HCT116 (cell line): ENCODE measurements around the gene TJP2. TPM values are rescaled to one million over a fixed set of nuclear protein-coding genes. Genes with fewer than 3 reads are reported as not detected.

Source experiments
- ATAC-seq: fragments of 200-7000 bp; cut with Tn5 transposase; 2 replicates; pipeline ENCODE4 v1.9.1; 2020; ENCODE audit warnings: mild to moderate bottlenecking, moderate library complexity
- BruUV-seq: library from RNA; stranded (reverse); fragments of 400-500 nt; replicated peaks from 2 replicates; lab custom pipeline; 2021; lab: Mats Ljungman, UMichigan
- CTCF ChIA-PET: fragments of 300-600 bp; sonication (Branson Sonifier 250); formaldehyde crosslinking; loops from one replicate; lab custom pipeline; 2021; ENCODE audit warnings: antibody characterized with exemption; lab: Charles Lee
- POLR2A ChIA-PET: fragments of 300-600, 350-600 bp; sonication (Branson Sonifier 250); formaldehyde crosslinking; loops from one replicate; lab custom pipeline; 2021; ENCODE audit warnings: antibody characterized with exemption; lab: Charles Lee
- RAD21 ChIA-PET, 2 experiments: fragments of 300-600 bp; sonication (Branson Sonifier 250); formaldehyde crosslinking; loops; one replicate each; lab custom pipeline; 2023; ENCODE audit warnings: low total read pairs in 2 of 2; ENCODE audit not compliant: uncharacterized antibody in 2 of 2, unreplicated experiment in 2 of 2, low non-redundant PET in 1 of 2; lab: Charles Lee
- DNase-seq: peaks from one replicate; pipeline ENCODE4 v3.0.0-alpha.2; 2010; ENCODE audit warnings: low read depth, low spot score
- H2AFZ ChIP-seq: fragments of 200-600 bp; shearing (Covaris generic), sonication (generic); 2 replicates; pipeline ENCODE4 v1.6.1; 2017; ENCODE audit warnings: low read depth, mixed run types, mixed read lengths, antibody characterized with exemption, low read length; ENCODE audit not compliant: poor library complexity, severe bottlenecking
- H3K27ac ChIP-seq: 2 replicates; pipeline ENCODE4 v1.5.1; 2012; ENCODE audit warnings: low read depth, low read length
- H3K27me3 ChIP-seq: fragments of 200-600 bp; sonication (generic); 2 replicates; pipeline ENCODE4 v1.6.1; 2016; ENCODE audit warnings: mixed run types, low read length, mixed read lengths; ENCODE audit not compliant: insufficient read depth
- H3K36me3 ChIP-seq, 2 experiments: fragments of 200-500 bp in 1 of 2; fragments of 200-600 bp in 1 of 2; sonication (Bioruptor generic) in 1 of 2; sonication (generic) in 1 of 2; 2 replicates each; pipeline versions ENCODE4 v1.5.1 to v1.6.1; 2014 to 2016; ENCODE audit warnings: low read length in 2 of 2, inconsistent platforms in 1 of 2, mixed read lengths in 1 of 2, mixed run types in 1 of 2; ENCODE audit not compliant: insufficient read depth in 2 of 2, control insufficient read depth in 1 of 2
- H3K4me1 ChIP-seq, 2 experiments: fragments of 200-600 bp in 1 of 2; sonication (generic) in 1 of 2; 2 replicates each; pipeline versions ENCODE4 v1.5.1 to v1.6.1; 2012 to 2017; ENCODE audit warnings: low read length in 2 of 2, inconsistent platforms in 1 of 2, mild to moderate bottlenecking in 1 of 2, mixed read lengths in 1 of 2, mixed run types in 1 of 2, moderate library complexity in 1 of 2; ENCODE audit not compliant: insufficient read depth in 2 of 2, control insufficient read depth in 1 of 2
- H3K4me2 ChIP-seq: fragments of 200-600 bp; sonication (generic); 2 replicates; pipeline ENCODE4 v1.6.1; 2017; ENCODE audit warnings: mixed run types, low read length, mixed read lengths
- H3K4me3 ChIP-seq, 2 experiments: fragments of 200-600 bp in 1 of 2; sonication (generic) in 1 of 2; replicated peaks in 1 of 2; 2 replicates each; pipeline ENCODE4 v1.5.1; 2011 to 2016; ENCODE audit warnings: low read length in 2 of 2, control low read depth in 1 of 2, low read depth in 1 of 2, mild to moderate bottlenecking in 1 of 2, mixed read lengths in 1 of 2, mixed run types in 1 of 2
- H3K79me2 ChIP-seq: fragments of 200-600 bp; sonication (generic); 2 replicates; pipeline ENCODE4 v1.6.1; 2017; ENCODE audit warnings: mild to moderate bottlenecking, mixed run types, low read length, moderate library complexity, mixed read lengths; ENCODE audit not compliant: insufficient read depth
- H3K9ac ChIP-seq: fragments of 200-600 bp; sonication (generic); 2 replicates; pipeline ENCODE4 v1.6.1; 2016; ENCODE audit warnings: low read length, mixed read lengths
- H3K9me2 ChIP-seq: fragments of 200-600 bp; sonication (generic), shearing (Covaris generic); 2 replicates; pipeline ENCODE4 v1.6.1; 2017; ENCODE audit warnings: mixed run types, mild to moderate bottlenecking, moderate library complexity; ENCODE audit not compliant: insufficient read depth
- H3K9me3 ChIP-seq, 2 experiments: fragments of 200-500 bp in 1 of 2; fragments of 200-600 bp in 1 of 2; sonication (Bioruptor generic) in 1 of 2; sonication (generic) in 1 of 2; 2 replicates each; pipeline ENCODE4 v1.6.1; 2014 to 2017; ENCODE audit warnings: low read length in 2 of 2, mixed read lengths in 2 of 2, inconsistent platforms in 1 of 2, low read depth in 1 of 2, mild to moderate bottlenecking in 1 of 2, mixed run types in 1 of 2, moderate library complexity in 1 of 2; ENCODE audit not compliant: control insufficient read depth in 1 of 2, insufficient read depth in 1 of 2
- H4K20me1 ChIP-seq: fragments of 200-600 bp; sonication (generic), shearing (Covaris generic); 2 replicates; pipeline ENCODE4 v1.6.1; 2017; ENCODE audit warnings: mixed run types, mild to moderate bottlenecking, moderate library complexity; ENCODE audit not compliant: insufficient read depth
- ATF3 ChIP-seq: IDR thresholded peaks from 2 replicates; pipeline ENCODE4 v1.6.1; 2012
- CBX3 ChIP-seq: IDR thresholded peaks from 2 replicates; pipeline ENCODE4 v1.6.1; 2012; ENCODE audit warnings: low read depth
- CEBPB ChIP-seq: IDR thresholded peaks from 2 replicates; pipeline ENCODE4 v1.6.1; 2012; ENCODE audit warnings: low read depth
- CTCF ChIP-seq, 3 experiments: fragments of 200-600 bp in 1 of 3; sonication (generic) in 1 of 3; IDR thresholded peaks in 2 of 3; conservative IDR thresholded peaks in 1 of 3; 2 replicates each; pipeline ENCODE4 v1.5.1; 2012 to 2017; ENCODE audit warnings: low read depth in 2 of 3, low read length in 2 of 3, antibody characterized with exemption in 1 of 3, borderline replicate concordance in 1 of 3, control low read depth in 1 of 3, mild to moderate bottlenecking in 1 of 3, mixed read lengths in 1 of 3, mixed run types in 1 of 3, moderate library complexity in 1 of 3; ENCODE audit not compliant: insufficient read depth in 1 of 3
- EGR1 ChIP-seq: IDR thresholded peaks from 2 replicates; pipeline ENCODE4 v1.6.1; 2012; ENCODE audit warnings: low read depth
- ELF1 ChIP-seq: IDR thresholded peaks from 2 replicates; pipeline ENCODE4 v1.6.1; 2012; ENCODE audit warnings: low read depth, borderline replicate concordance
- EZH2 ChIP-seq: fragments of 200-600 bp; sonication (generic); IDR thresholded peaks from 2 replicates; pipeline ENCODE4 v1.6.1; 2017; ENCODE audit warnings: antibody characterized with exemption, mixed run types
- EZH2phosphoT487 ChIP-seq: fragments of 200-600 bp; IDR thresholded peaks from 2 replicates; pipeline ENCODE4 v1.6.1; 2018; ENCODE audit warnings: antibody characterized with exemption, borderline replicate concordance
- FOSL1 ChIP-seq: IDR thresholded peaks from 2 replicates; pipeline ENCODE4 v1.6.1; 2012; ENCODE audit warnings: low read depth
- JUND ChIP-seq: IDR thresholded peaks from 2 replicates; pipeline ENCODE4 v1.6.1; 2012
- MAX ChIP-seq: IDR thresholded peaks from 2 replicates; pipeline ENCODE4 v1.6.1; 2012
- POLR2AphosphoS5 ChIP-seq: IDR thresholded peaks from 2 replicates; pipeline ENCODE4 v1.6.1; 2011; ENCODE audit warnings: mild to moderate bottlenecking, low read depth, low read length, moderate library complexity
- RAD21 ChIP-seq: IDR thresholded peaks from 2 replicates; pipeline ENCODE4 v1.6.1; 2012; ENCODE audit warnings: low read depth, mild to moderate bottlenecking
- REST ChIP-seq: IDR thresholded peaks from 2 replicates; pipeline ENCODE4 v1.6.1; 2012; ENCODE audit warnings: low read depth
- SIN3A ChIP-seq: IDR thresholded peaks from 2 replicates; pipeline ENCODE4 v1.6.1; 2012; ENCODE audit warnings: low read depth
- SP1 ChIP-seq: IDR thresholded peaks from 2 replicates; pipeline ENCODE4 v1.6.1; 2012; ENCODE audit warnings: low read depth
- SRF ChIP-seq: IDR thresholded peaks from 2 replicates; pipeline ENCODE4 v1.6.1; 2012; ENCODE audit warnings: low read depth
- TCF7L2 ChIP-seq: IDR thresholded peaks from 2 replicates; pipeline ENCODE4 v1.7.0; 2011; ENCODE audit warnings: borderline replicate concordance, inconsistent platforms; ENCODE audit not compliant: insufficient read depth, insufficient read length; ENCODE audit errors: extremely low read depth
- YY1 ChIP-seq: IDR thresholded peaks from 2 replicates; pipeline ENCODE4 v1.6.1; 2011; ENCODE audit warnings: low read length, low read depth, moderate library complexity, mild to moderate bottlenecking; ENCODE audit not compliant: insufficient replicate concordance; ENCODE audit errors: extremely low read depth
- ZBTB33 ChIP-seq: IDR thresholded peaks from 2 replicates; pipeline ENCODE4 v1.6.1; 2011; ENCODE audit warnings: mild to moderate bottlenecking, low read length, moderate library complexity; ENCODE audit not compliant: insufficient replicate concordance; ENCODE audit errors: extremely low read depth
- intact Hi-C: fragments of 100-400 bp; cut with micrococcal nuclease; formaldehyde crosslinking; loops from 2 replicates; pipeline ENCODE4 v1.10.0; 2022
- total RNA-seq: library from RNA; stranded (reverse); gene quantifications from one replicate; pipeline ENCODE4 v1.2.1, GENCODE V29; 2021; ENCODE audit not compliant: unreplicated experiment

Gene TJP2
- total RNA-seq, 1 experiment from 2014 or later, result 39.7 TPM

GRCh38 chr9:69229367-69229766, 55.3 kb downstream of the TJP2 start:
- Histone ChIP-seq H3K27me3 (no peaks in the 10 kb centered on the region), H3K27ac (no peak overlapping the region), H4K20me1 (no peaks in the 10 kb centered on the region), H3K79me2 (no peaks in the 10 kb centered on the region), H3K9ac (no peak overlapping the region), H3K4me3 (no peak overlapping the region), H2AFZ (no peak overlapping the region), H3K9me3 (no peaks in the 10 kb centered on the region), H3K4me1 (no peaks in the 10 kb centered on the region), H3K4me2 (no peak overlapping the region), H3K9me2 (no peaks in the 10 kb centered on the region), H3K36me3 (peaks cover 13 to 18% of the 10 kb centered on the region in 2 experiments; a peak in 3 of 4 replicates)
- ChIA-PET RAD21 (no interaction called here), POLR2A (no interaction called here), CTCF (no interaction called here)
- TF ChIP-seq SRF, result no peak
- no peak for TF ChIP-seq FOSL1
- no peak for TF ChIP-seq ATF3
- TF ChIP-seq JUND, result no peak
- TF ChIP-seq POLR2AphosphoS5, result no peak
- TF ChIP-seq CTCF (IDR thresholded peaks at IDR 0.05 in 2 of 3, conservative IDR thresholded peaks at IDR 0.05 in 1 of 3; ENCODE audit: borderline replicate concordance in 1 of 3, insufficient read depth in 1 of 3, low read depth in 2 of 3, low read length in 2 of 3), result no peak
- TF ChIP-seq EZH2phosphoT487, result no peak
- no peak for TF ChIP-seq ELF1
- no peak for TF ChIP-seq CEBPB
- TF ChIP-seq EZH2, result no peak
- TF ChIP-seq SP1, result no peak
- TF ChIP-seq SIN3A, result no peak
- TF ChIP-seq REST, result no peak
- TF ChIP-seq EGR1, result no peak
- no peak for TF ChIP-seq YY1
- TF ChIP-seq CBX3, result no peak
- no peak for TF ChIP-seq TCF7L2
- no peak for TF ChIP-seq RAD21
- TF ChIP-seq ZBTB33, result no peak
- no peak for TF ChIP-seq MAX
- BruUV-seq, result no TSS peak
- ATAC-seq (no peak), DNase-seq (no peak)
- intact Hi-C loops, result no loop called here
